Measurements from ENCODE around the gene SLC9A9. TPM values are rescaled to one million over a fixed set of nuclear protein-coding genes. Genes with fewer than 3 reads are reported as not detected.

SLC9A9 gene
- total RNA-seq, 1 experiment from 2014 or later = 1.4 TPM

- Histone ChIP-seq H3K27ac (ENCODE audit: low read depth, low read length, poor library complexity, severe bottlenecking) (no peak overlapping the region), H3K4me1 (ENCODE audit: insufficient read depth, low read length, poor library complexity, severe bottlenecking) (no peaks in the 10 kb centered on the region), H3K9me3 (ENCODE audit: low read depth, low read length, poor library complexity, severe bottlenecking) (no peaks in the 10 kb centered on the region), H3K36me3 (ENCODE audit: insufficient read depth, low read length, poor library complexity, severe bottlenecking) (no peaks in the 10 kb centered on the region), H3K27me3 (replicated peaks; ENCODE audit: insufficient read depth, low read depth, low read length, poor library complexity) (no peaks in the 10 kb centered on the region), H3K4me3 (ENCODE audit: low read depth, low read length, poor library complexity, severe bottlenecking) (no peak overlapping the region)
- no TSS peak for BruUV-seq (replicated peaks)
- ChIA-PET POLR2A (ENCODE audit: low non-redundant PET) (no interaction called here), CTCF (no interaction called here)
- no peak for TF ChIP-seq EZH2 (IDR thresholded peaks at IDR 0.05; ENCODE audit: borderline replicate concordance, low read depth, low read length, poor library complexity, severe bottlenecking)
- no peak for TF ChIP-seq CTCF (conservative IDR thresholded peaks at IDR 0.05; ENCODE audit: low read depth, low read length)
- intact Hi-C loops (cut with micrococcal nuclease; ENCODE audit: unreplicated experiment) = no loop called here
- peak; percentile 60 for DNase-seq (ENCODE audit: low spot score)
Measured at GRCh38 chr3:143302638-143303171, 545.6 kb downstream of the SLC9A9 start.

GRCh38 chr3:143301031-143301901 lies 547.0 kb downstream of the SLC9A9 start:
- H3K27ac ChIP-seq (ENCODE audit: low read depth, low read length, poor library complexity, severe bottlenecking) = no peak overlapping the region
- H3K9me3 ChIP-seq (ENCODE audit: low read depth, low read length, poor library complexity, severe bottlenecking) = no peaks in the 10 kb centered on the region
- H3K36me3 ChIP-seq (ENCODE audit: insufficient read depth, low read length, poor library complexity, severe bottlenecking) = no peaks in the 10 kb centered on the region
- no peaks in the 10 kb centered on the region for H3K27me3 ChIP-seq (replicated peaks; ENCODE audit: insufficient read depth, low read depth, low read length, poor library complexity)
- ChIA-PET POLR2A (ENCODE audit: low non-redundant PET) (no interaction called here), CTCF (no interaction called here)
- intact Hi-C loops (cut with micrococcal nuclease; ENCODE audit: unreplicated experiment) = no loop called here
- TF ChIP-seq EZH2 (IDR thresholded peaks at IDR 0.05; ENCODE audit: borderline replicate concordance, low read depth, low read length, poor library complexity, severe bottlenecking) (no peak), CTCF (conservative IDR thresholded peaks at IDR 0.05; ENCODE audit: low read depth, low read length) (no peak)
- no peak overlapping the region for H3K4me3 ChIP-seq (ENCODE audit: low read depth, low read length, poor library complexity, severe bottlenecking)
- H3K4me1 ChIP-seq (ENCODE audit: insufficient read depth, low read length, poor library complexity, severe bottlenecking) = no peaks in the 10 kb centered on the region
- BruUV-seq (replicated peaks) = no TSS peak
- DNase-seq (ENCODE audit: low spot score) = no peak

GRCh38 chr3:143298886-143299535 lies 549.3 kb downstream of the SLC9A9 start:
- no peak overlapping the region for H3K4me3 ChIP-seq (ENCODE audit: low read depth, low read length, poor library complexity, severe bottlenecking)
- TF ChIP-seq EZH2 (IDR thresholded peaks at IDR 0.05; ENCODE audit: borderline replicate concordance, low read depth, low read length, poor library complexity, severe bottlenecking) = no peak
- no peak for TF ChIP-seq CTCF (conservative IDR thresholded peaks at IDR 0.05; ENCODE audit: low read depth, low read length)
- BruUV-seq (replicated peaks) = no TSS peak
- no peaks in the 10 kb centered on the region for H3K36me3 ChIP-seq (ENCODE audit: insufficient read depth, low read length, poor library complexity, severe bottlenecking)
- POLR2A ChIA-PET (ENCODE audit: low non-redundant PET) = no interaction called here
- DNase-seq (ENCODE audit: low spot score) = no peak
- H3K9me3 ChIP-seq (ENCODE audit: low read depth, low read length, poor library complexity, severe bottlenecking) = no peaks in the 10 kb centered on the region
- no peaks in the 10 kb centered on the region for H3K4me1 ChIP-seq (ENCODE audit: insufficient read depth, low read length, poor library complexity, severe bottlenecking)
- no peaks in the 10 kb centered on the region for H3K27me3 ChIP-seq (replicated peaks; ENCODE audit: insufficient read depth, low read depth, low read length, poor library complexity)
- intact Hi-C loops (cut with micrococcal nuclease; ENCODE audit: unreplicated experiment) = no loop called here
- CTCF ChIA-PET = no interaction called here
- no peak overlapping the region for H3K27ac ChIP-seq (ENCODE audit: low read depth, low read length, poor library complexity, severe bottlenecking)
